HL-60/S4 treated with phorbol 12-myristate 13-acetate at 8.2 ng/mL for 4 days and 3 days (cell line): Measurements from ENCODE around the gene ABCC1.
"Not testable (repeated sequence)": the region's sequence is repeated elsewhere in the genome, so short reads cannot be mapped to it uniquely, and the experiment has no call there.

Experiments
- in situ Hi-C: fragments of 300-500 bp; cut with MboI; formaldehyde crosslinking; loops from 2 replicates; pipeline ENCODE4 v1.15.0; 2022; ENCODE audit warnings: low sequenced_read_pairs

Gene ABCC1

GRCh38 chr16:16133943-16134604, 184.7 kb downstream of the ABCC1 start:
- in situ Hi-C loops, result no loop called here

DNA sequence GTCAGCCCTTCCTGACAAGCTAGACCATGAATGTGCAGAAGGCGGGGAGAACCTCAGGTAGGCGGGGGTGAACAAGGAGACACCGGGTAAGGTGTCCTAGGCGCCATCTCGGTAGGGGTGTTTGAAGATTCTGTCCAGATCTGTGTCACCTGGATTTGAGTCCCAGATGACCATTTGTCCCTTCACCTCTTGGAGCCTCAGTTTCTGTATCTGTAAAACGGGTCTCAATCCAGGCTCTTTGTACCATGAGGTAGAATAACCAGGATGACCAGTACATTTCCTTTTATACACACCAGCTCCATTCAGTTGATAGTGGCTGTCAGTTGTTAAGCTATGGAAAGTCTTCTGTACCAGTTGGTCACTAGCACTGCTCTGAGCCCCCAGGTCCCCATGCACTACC, 187.2 kb downstream of the ABCC1 start:
- in situ Hi-C loops, result no loop called here

DNA sequence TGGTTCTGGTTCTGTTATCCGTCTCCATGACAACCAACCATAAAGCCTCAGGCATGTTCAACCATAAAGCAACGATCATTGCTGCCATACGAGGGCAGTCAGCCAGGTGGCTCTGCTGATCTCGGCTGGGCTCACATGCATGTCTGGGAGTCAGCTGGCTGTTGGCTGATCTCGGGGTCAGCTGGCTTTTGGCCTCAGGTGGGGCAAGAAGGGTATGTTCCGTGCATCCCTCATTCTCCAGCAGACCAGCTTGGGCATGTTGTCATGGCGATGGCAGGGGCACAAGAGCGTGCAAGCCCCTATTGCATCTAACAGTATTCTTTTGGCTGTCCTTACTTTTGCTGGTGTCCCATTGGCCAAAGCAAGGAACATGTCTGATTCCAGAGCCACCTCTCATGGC, 187.7 kb downstream of the ABCC1 start:
- in situ Hi-C loops, result no loop called here

DNA sequence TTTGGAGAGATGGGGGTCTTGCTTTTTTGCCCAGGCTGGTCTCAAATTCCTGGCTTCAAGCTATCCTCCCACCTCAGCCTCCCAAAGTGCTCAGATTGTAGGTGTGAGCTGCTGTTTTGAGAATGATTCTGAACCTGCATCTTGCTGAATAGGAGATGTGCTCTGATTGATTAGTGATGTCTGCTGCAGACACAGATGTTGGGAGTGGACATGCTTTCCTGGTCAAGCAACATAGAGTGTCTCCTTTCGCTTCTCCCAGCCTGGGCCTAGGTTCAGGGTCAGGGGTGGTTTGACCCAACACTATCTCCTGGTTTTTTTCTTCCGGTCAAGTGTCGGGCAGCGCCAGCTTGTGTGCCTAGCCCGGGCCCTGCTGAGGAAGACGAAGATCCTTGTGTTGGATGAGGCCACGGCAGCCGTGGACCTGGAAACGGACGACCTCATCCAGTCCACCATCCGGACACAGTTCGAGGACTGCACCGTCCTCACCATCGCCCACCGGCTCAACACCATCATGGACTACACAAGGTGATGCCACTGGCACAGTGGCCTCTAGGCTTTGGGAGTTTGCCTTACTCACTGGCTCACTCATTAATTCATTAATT, 188.7 kb downstream of the ABCC1 start:
- in situ Hi-C loops, result no loop called here

- in situ Hi-C loops, result no loop called here
Measured at GRCh38 chr16:16139061-16139460, 189.6 kb downstream of the ABCC1 start.

DNA sequence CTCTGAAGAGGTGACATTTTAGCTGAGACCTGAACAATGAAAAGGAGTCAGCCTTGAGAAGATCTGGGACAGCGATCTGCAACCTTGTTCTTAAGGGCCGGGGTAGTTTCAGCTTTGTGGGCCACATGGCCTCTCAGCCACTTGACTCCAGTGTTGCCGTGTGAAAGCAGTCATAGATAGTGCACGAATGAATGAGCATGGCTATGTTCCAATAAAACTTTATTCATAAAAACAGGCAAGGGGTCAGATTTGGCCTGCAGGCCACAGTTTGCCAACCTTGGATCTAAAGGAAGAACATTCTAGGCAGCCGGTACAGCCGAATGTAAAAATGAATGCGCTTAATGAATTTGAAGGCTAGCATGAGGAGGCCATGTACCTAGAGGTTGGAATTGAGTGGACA, 190.4 kb downstream of the ABCC1 start:
- in situ Hi-C loops, result no loop called here

DNA sequence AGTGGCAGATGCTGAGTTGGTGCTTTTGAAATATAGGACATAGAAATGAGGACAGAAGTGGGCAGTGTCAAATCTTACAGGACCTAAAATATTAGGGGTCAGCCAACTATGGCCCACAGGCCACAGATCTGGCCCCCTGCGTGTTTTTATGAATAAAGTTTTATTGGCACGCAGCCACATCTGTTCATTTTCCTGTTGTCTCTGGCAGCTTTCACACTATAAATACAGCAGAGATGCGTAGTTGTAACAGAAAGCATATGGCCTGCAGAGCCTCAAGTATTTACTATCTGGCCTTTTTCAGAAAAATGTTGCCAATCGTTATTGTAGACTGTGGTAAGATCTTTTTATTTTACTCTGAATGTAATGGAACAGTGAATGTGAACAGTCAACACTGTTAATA, 191.1 kb downstream of the ABCC1 start:
- in situ Hi-C loops, result no loop called here

GRCh38 chr16:16141141-16141540, 191.7 kb downstream of the ABCC1 start:
- in situ Hi-C loops, result no loop called here

DNA sequence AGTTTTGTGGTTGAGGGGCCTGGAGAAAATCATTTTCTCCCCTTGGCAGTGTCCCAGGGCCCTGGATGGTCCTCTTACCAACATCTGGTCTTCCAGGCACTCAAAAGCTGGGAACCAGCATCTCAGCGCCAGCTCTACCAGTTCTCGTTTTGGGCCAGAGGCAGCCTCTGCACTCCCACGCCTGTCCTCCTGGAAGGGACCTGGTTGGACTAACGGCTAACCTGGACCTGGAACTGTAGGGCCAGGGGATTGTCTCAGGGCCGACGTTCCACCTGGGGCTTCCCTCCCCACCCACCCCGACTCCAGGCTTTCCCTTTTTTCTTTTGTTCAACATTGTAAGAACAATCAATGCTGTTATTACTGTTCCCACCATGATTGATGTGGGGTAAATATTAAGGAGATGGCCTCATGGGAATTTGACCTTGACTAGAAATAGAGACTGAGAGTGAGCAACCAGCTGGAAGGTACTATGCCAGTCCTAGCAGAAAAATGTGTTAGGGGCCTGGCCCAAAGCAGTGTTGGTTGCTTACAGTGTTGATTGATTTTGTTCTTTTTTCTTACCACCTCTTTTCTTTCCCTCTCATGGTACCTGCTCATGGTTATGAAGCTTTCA, 192.5 kb downstream of the ABCC1 start:
- in situ Hi-C loops, result no loop called here

DNA sequence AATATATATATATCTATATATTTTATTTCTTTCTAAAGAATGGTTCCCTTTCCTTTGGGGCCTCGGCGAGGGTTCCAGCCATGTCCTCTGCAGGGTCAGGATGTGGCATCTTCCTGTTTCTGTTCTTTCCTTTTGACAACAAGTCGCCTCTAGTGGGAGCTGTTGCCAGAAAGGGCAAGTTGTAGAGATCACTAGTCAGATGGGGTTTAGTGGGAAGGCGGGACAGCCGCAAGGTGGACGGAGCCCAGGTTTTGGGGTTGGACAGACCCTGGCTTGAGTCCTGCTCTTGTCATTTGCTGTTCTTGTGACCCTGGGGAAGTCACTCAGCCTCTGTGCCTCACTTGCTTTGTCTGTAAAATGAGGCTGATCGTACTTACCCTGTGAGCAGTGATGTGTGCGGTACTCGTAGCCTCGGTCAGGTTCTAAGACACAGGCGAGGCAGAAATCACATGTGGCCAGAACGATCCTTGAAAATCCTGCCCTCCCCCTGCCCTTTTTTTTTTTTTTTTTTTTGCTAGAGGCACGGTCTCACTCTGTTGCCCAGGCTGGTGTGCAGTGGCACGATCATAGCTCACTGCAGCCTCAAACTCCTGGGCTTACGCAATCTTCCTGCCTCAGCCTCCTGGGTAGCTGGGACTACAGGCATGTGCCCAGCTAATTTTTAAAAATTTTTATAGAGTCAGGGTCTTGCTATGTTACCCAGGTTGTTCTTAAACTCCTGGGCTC, 193.8 kb downstream of the ABCC1 start:
- in situ Hi-C loops, result no loop called here

DNA sequence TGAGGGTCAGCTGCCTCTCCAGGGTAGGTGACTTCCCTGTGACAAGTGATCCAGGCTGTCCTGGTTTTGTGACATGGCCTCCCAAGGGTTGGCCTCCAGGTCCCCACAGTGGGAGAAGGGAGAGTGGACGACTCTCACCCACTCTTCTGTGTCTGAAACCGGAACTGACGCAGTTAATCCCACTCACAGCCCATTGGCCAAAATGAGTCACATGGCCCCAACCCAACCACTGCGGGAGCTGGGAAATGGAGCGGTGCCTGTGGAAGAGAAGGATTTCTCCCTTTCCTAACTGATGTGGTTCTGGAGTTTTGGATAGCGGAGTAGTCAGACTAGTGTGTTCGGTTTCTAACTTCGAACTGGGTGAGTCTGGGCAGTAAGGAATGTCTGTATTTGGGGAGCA, 194.5 kb downstream of the ABCC1 start:
- in situ Hi-C loops, result no loop called here

DNA sequence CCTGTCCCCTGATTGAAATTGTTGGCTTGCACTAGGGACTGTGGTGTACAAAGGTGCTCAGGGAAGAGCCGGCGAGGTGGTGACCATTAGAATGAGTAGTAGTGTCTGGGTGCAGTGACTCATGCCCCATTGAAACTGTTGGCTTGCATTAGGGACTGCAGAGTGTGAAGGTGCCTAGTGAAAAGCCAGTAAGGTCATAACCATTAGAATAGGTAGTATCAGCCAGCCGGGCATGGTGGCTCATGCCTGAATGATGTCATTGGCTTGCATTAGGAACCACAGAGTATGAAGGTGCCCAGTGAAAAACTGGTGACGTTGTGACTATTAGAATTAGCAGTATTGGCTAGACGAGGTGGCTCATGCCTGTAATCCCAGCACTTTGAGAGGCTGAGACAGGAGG, 195.0 kb downstream of the ABCC1 start:
- in situ Hi-C loops, result no loop called here

DNA sequence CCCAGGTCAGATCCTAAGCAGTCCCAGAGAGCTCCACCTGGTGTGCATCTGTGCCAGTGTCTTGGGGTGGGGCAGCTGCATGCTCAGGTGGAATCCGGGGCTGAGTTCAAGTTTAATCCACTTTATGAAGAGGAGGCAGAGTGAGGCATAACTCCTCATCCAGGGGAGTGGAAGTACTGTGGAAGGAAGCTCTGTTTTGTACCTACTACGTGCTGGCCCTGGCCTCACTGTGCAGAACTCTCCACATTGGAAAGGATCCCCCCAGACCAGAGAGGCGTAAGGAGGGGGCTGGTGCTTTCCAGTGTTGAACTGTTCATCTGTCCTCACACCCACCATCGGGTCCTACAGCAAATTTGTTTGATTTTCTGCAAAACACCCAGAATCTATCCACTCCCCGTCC, 195.9 kb downstream of the ABCC1 start:
- in situ Hi-C loops, result no loop called here

GRCh38 chr16:16146380-16147315, 197.2 kb downstream of the ABCC1 start:
- in situ Hi-C loops, result no loop called here

DNA sequence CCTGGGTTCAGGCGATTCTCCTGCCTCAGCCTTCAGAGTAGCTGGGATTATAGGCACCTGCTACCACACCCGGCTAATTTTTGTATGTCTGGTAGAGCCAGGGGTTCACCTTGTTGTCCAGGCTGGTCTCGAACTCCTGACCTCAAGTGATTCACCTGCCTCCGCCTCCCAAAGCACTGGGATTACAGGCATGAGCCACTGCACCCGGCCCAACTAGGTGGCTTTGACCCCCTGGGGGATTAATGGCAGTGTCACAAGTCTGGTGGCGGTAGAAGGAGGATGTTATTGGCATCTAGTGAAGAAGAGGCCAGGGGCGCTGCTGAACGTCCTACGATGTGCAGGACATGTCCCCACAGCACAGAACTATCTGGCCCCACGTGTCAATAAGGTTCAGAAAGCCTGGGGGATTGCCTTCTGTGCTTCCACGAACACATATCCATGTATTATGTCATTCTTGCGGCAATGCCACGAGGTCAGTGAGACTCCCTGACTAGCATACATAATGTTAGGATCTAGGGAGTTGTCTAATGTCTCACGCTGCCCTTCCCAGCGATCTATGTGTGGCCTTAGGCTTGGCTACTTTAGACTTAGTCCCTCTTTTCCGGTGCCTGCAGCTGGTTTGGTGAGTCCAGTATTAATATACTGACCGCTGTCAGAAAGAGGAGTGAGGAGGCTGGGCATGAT, 198.0 kb downstream of the ABCC1 start:
- in situ Hi-C loops, result no loop called here

- in situ Hi-C loops, result not testable (repeated sequence)
Measured at GRCh38 chr16:16148000-16148599, 198.7 kb downstream of the ABCC1 start.

- in situ Hi-C loops, result no loop called here
Measured at GRCh38 chr16:16148755-16149154, 199.3 kb downstream of the ABCC1 start.

DNA sequence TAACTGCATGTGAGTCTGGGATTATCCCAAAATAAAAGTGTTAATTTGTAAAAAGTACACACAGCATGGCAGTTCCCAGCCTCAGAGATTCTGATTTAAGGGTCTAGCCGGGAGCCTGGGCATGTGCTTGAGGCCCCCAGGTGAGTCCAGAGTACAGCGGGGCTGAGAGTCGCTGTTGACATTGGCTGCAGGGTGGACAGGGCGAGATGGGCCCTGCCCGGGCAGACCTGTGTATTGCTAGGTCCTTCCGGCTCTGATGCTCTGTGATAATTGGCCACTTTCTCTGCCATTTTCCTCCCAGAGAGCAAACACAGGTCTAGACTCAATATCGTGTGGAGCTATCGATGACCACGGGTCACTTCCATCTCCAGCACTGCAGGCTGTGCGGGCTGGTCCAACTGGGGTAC, 200.3 kb downstream of the ABCC1 start:
- in situ Hi-C loops, result no loop called here

DNA sequence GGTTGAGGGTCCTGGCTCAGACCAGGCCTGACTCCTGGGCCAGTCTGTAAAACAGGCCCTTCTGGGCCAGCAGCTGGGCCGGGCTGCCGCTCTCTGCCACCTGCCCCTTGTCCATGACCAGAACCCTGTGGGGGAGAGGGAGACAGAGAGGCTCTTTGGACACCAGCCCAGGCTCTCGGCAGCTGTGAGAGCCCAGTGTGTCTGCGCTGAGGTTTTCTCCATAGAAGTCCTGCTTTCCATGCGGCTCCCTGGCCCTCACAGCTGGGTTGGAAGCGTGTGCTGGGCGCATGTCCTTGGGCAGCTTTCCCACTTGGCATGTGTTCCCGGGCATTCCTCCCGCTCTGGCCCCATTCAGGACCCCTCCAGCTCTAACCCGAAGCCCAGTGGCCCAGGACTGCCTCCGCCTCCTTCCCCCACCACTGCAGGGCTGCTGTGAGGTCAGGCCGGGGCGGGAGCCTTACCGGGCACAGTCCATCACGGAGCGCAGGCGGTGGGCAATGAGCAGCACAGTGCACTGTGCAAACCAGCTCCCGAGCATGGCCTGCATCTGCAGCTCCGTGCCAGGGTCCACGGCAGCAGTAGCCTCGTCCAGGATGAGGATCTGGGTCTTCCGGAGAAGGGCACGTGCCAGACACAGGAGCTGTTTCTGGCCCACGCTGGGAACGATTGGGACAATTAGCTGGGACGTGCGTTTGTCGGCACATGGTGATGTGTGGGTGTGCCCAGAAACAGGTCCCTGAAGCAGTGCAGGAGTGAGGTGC, 200.9 kb downstream of the ABCC1 start:
- in situ Hi-C loops, result no loop called here
